Left colon (tissue), 2 donors: Measurements from ENCODE around the gene SAMD14. TPM values are rescaled to one million over a fixed set of nuclear protein-coding genes. Genes with fewer than 3 reads are reported as not detected.

Source experiments
- ATAC-seq: fragments of 200-7000 bp; cut with Tn5 transposase; one replicate; pipeline ENCODE4 v1.9.1; 2020; ENCODE audit warnings: mild to moderate bottlenecking, moderate library complexity
- DNase-seq, 2 donors: peaks; one replicate each; pipeline ENCODE4 v3.0.0-alpha.2; 2020
- intact Hi-C, 2 donors: fragments of 100-400 bp; cut with DNase I in 1 of 2; cut with micrococcal nuclease in 1 of 2; formaldehyde crosslinking; loops; one replicate each; pipeline versions ENCODE4 v1.11.2 to v1.14.0; 2022; cut with DNase I, micrococcal nuclease
- total RNA-seq, 2 donors: library from RNA; stranded (reverse); fragmentation: NEBNext Ultra II Directional; extraction: Animal tissue kit (Norgen Biotek cat#: 25700); gene quantifications; one replicate each; pipeline ENCODE4 v1.2.1, GENCODE V29; 2021
- donor health status: DM: no; HTN: no; CAD: no.
- donor health status: DM: yes; HTN: yes; CAD: no.

Gene SAMD14
- total RNA-seq, 2 donors from 2014 or later, result 0.70 to 0.92 TPM

- ATAC-seq (no peak), DNase-seq (no peak)
- intact Hi-C loops, result no loop called here
These were observed 36.7 kb upstream of the SAMD14 start for GRCh38 chr17:50166518-50167181.

GRCh38 chr17:50165867-50166517 is 36.0 kb upstream of the SAMD14 start, which contains the start of gene SGCA:
Gene SGCA (plus strand): TSS chr17:50166005. CDS start chr17:50166041, 36 bp downstream.
- DNase-seq (no peak), ATAC-seq (no peak)
- intact Hi-C loops, result no loop called here

GRCh38 chr17:50165466-50165865 is 35.5 kb upstream of the SAMD14 start:
- no peak for DNase-seq
- no peak for ATAC-seq
- intact Hi-C loops, result no loop called here

- no peak for DNase-seq
- ATAC-seq, result no peak
- intact Hi-C loops, result no loop called here
These were observed 35.1 kb upstream of the SAMD14 start for GRCh38 chr17:50165066-50165465.

- no peak for DNase-seq
- intact Hi-C loops, result no loop called here
These were observed 34.7 kb upstream of the SAMD14 start for GRCh38 chr17:50164697-50164988.

GRCh38 chr17:50163843-50164696 is 34.1 kb upstream of the SAMD14 start:
- intact Hi-C loops, result no loop called here
- DNase-seq, result no peak
- no peak for ATAC-seq

More at GRCh38 chr17:50164697-50164988, 34.7 kb upstream of the SAMD14 start:
- no peak for ATAC-seq

GRCh38 chr17:50162466-50163254 is 32.7 kb upstream of the SAMD14 start:
- no peak for ATAC-seq

GRCh38 chr17:50161911-50162288 is 31.9 kb upstream of the SAMD14 start:
- ATAC-seq (no peak), DNase-seq (no peak)
- intact Hi-C loops, result no loop called here

More at GRCh38 chr17:50162466-50163254, 32.7 kb upstream of the SAMD14 start:
- intact Hi-C loops, result no loop called here
- DNase-seq, result no peak

GRCh38 chr17:50161023-50161910 is 31.3 kb upstream of the SAMD14 start:
- peak; percentile 98 for ATAC-seq
- intact Hi-C loops, result no loop called here
- peak; percentile 85 to 91 for DNase-seq

GRCh38 chr17:50157891-50158290 is 27.9 kb upstream of the SAMD14 start:
- no peak for ATAC-seq
- DNase-seq, result no peak
- intact Hi-C loops, result no loop called here

GRCh38 chr17:50155115-50155819 is 25.3 kb upstream of the SAMD14 start:
- no peak for ATAC-seq
- intact Hi-C loops, result no loop called here
- DNase-seq, result no peak

GRCh38 chr17:50154604-50155003 is 24.6 kb upstream of the SAMD14 start:
- DNase-seq (no peak), ATAC-seq (no peak)
- intact Hi-C loops, result no loop called here

- intact Hi-C loops, result no loop called here
- no peak for DNase-seq
- no peak for ATAC-seq
These were observed 24.0 kb upstream of the SAMD14 start for GRCh38 chr17:50153650-50154575.

- intact Hi-C loops, result no loop called here
- no peak for DNase-seq
- ATAC-seq, result no peak
These were observed 22.8 kb upstream of the SAMD14 start for GRCh38 chr17:50152736-50153135.

GRCh38 chr17:50151937-50152547 is 22.1 kb upstream of the SAMD14 start:
- peak; percentile 73 for ATAC-seq
- intact Hi-C loops, result no loop called here

More at GRCh38 chr17:50151937-50152547, 22.1 kb upstream of the SAMD14 start:
- DNase-seq, result peak; percentile 86 to 92
